Activated CD8-positive, alpha-beta memory T cell treated with anti-CD3 and anti-CD28 coated beads, Interleukin-2, amount 10 ng/mL, durations not matched to agents 7 days and 5 days (primary cell): ENCODE data around the gene XAB2. TPM values are rescaled to one million over a fixed set of nuclear protein-coding genes. Genes with fewer than 3 reads are reported as not detected.

ENCODE experiments used
- ATAC-seq: fragments of 150-1000 bp; cut with Tn5 transposase; one replicate; pipeline ENCODE4 v1.10.0; 2021; ENCODE audit warnings: moderate library complexity
- CTCF ChIA-PET: fragments of 350-600 bp; sonication (Branson Sonifier 250); formaldehyde crosslinking; loops from one replicate; lab custom pipeline; 2021; ENCODE audit warnings: antibody characterized with exemption; lab: Charles Lee
- DNase-seq: peaks from one replicate; pipeline ENCODE4 v3.0.0-alpha.2; 2020
- H3K27ac Mint-ChIP-seq: one replicate; pipeline ENCODE4 v1.8.0; 2021; ENCODE audit warnings: mild to moderate bottlenecking, mixed read lengths
- H3K27me3 Mint-ChIP-seq: one replicate; pipeline ENCODE4 v1.8.0; 2021; ENCODE audit warnings: mixed read lengths
- H3K36me3 Mint-ChIP-seq: one replicate; pipeline ENCODE4 v1.8.0; 2021; ENCODE audit warnings: mild to moderate bottlenecking, mixed read lengths
- H3K4me1 Mint-ChIP-seq: one replicate; pipeline ENCODE4 v1.8.0; 2021; ENCODE audit warnings: mixed read lengths
- H3K4me3 Mint-ChIP-seq: one replicate; pipeline ENCODE4 v1.8.0; 2021; ENCODE audit warnings: mild to moderate bottlenecking, moderate library complexity, mixed read lengths
- H3K9me3 Mint-ChIP-seq: one replicate; pipeline ENCODE4 v1.8.0; 2022; ENCODE audit warnings: low read depth, mixed read lengths
- total RNA-seq, 2 experiments: library from RNA; stranded (reverse); gene quantifications; one replicate each; pipeline ENCODE4 v1.2.3, GENCODE V29; 2021

Gene XAB2
- total RNA-seq, 2 experiments from 2014 or later = 43.7 to 51.5 TPM

DNA sequence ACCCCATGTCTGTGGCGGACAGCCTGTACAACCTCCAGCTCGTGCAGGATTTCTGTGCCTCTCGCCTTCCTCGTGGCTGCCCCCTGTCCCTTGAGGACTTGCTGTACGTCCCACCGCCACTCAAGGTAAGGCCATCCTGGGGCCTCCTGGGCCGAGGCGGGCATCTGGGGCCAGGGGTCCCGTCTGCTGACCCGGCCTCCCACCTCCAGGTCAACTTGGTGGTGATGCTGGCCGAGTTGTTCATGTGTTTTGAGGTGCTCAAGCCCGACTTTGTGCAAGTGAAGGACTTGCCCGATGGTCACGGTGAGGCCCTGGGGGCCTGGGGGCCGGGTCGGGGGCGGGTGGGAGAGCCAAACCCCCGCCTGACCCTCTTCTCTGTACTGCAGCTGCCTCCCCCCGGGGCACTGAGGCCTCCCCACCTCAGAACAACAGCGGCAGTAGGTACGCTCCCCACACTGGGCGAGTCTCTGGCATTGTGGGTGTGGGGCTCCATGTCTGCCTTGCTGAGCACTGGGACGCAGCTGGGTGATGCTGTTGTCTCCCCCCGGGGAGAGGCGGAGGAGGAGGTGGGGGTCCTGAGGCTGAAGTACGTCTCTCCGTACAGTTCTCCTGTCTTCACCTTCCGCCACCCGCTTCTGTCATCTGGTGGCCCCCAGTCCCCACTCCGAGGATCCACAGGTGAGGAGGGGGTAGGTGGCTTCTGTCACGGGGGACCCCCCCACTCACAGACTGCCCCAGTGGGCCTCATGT lies 18.7 kb downstream of the XAB2 start:
- H3K36me3 Mint-ChIP-seq = no peaks in the 10 kb centered on the region
- H3K4me3 Mint-ChIP-seq = no peak overlapping the region
- no peaks in the 10 kb centered on the region for H3K9me3 Mint-ChIP-seq
- CTCF ChIA-PET = no interaction called here
- no peak overlapping the region for H3K27ac Mint-ChIP-seq
- H3K4me1 Mint-ChIP-seq = no peaks in the 10 kb centered on the region
- H3K27me3 Mint-ChIP-seq = no peaks in the 10 kb centered on the region
- DNase-seq = no peak
- no peak for ATAC-seq

- Mint-ChIP-seq H3K36me3 (no peaks in the 10 kb centered on the region), H3K9me3 (no peaks in the 10 kb centered on the region), H3K4me1 (no peaks in the 10 kb centered on the region), H3K4me3 (no peak overlapping the region), H3K27me3 (no peaks in the 10 kb centered on the region), H3K27ac (no peak overlapping the region)
- DNase-seq (no peak), ATAC-seq (no peak)
- CTCF ChIA-PET = interaction anchor here (1.0 kb wide), 1 partner anchor 44 kb away, joined by 3 read pairs; no protein-coding TSS in a partner anchor
Observed at GRCh38 chr19:7607874-7608560, 21.3 kb downstream of the XAB2 start.

DNA sequence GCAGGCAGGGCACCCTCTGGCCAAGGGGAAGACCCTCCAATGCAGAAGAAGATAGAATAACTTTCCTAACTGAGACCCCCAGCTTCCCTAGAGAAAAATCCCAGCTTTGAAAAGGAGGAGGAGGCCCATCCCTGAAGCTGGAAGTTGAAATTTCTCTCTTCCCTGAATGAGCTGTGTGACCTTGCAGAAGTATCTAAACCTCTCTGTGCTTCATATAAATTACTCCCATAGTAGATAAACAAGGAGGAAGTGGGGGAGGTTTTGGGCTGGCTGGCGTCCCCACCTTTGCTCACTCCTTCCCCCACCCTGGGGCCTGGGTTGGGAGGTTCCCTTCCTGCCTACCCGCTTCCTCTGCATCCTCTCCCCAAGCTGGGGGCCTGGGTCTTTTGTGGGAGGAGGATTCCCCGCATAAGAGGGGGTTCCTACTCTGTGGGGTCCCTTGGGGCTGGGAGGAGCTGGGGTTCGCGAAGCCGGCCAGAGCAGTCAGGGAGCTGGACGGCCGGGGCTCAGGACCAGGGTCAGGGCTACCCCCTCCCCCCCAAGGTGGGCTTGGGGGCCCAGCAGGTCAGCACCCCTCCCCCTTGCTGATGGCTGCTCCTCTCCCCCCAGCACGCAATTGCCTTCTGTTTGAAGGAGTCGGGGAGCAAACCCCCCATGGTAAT lies 22.0 kb downstream of the XAB2 start:
- Mint-ChIP-seq H3K4me1 (no peaks in the 10 kb centered on the region), H3K36me3 (no peaks in the 10 kb centered on the region), H3K9me3 (no peaks in the 10 kb centered on the region), H3K27ac (no peak overlapping the region), H3K4me3 (no peak overlapping the region), H3K27me3 (no peaks in the 10 kb centered on the region)
- CTCF ChIA-PET = interaction anchor here (1.0 kb wide), 2 partner anchors 39 to 45 kb away, joined by 3 read pairs; no protein-coding TSS in a partner anchor
- DNase-seq (no peak), ATAC-seq (no peak)

DNA sequence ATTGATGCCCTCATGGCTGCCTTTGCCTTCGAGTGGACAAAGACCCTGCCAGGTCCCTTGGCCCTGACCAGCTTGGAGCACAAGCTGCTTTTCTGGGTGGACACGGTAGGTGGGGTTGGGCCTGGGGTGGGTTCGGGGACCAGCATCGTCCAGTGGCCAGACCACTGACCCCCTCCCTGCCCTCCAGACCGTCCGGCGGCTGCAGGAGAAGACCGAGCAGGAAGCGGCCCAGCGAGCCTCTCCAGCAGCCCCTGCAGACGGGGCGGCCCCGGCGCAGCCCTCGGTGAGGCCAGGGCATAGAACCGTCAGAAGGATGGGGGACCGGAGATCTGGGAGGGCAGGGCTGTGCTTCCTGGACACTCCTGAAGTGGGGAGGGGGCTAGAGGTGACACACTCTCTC lies 23.1 kb downstream of the XAB2 start:
- no peaks in the 10 kb centered on the region for H3K9me3 Mint-ChIP-seq
- H3K4me1 Mint-ChIP-seq = no peaks in the 10 kb centered on the region
- DNase-seq (no peak), ATAC-seq (no peak)
- CTCF ChIA-PET = no interaction called here
- no peaks in the 10 kb centered on the region for H3K36me3 Mint-ChIP-seq
- no peak overlapping the region for H3K27ac Mint-ChIP-seq
- no peak overlapping the region for H3K4me3 Mint-ChIP-seq
- H3K27me3 Mint-ChIP-seq = no peaks in the 10 kb centered on the region

- no peak overlapping the region for H3K4me3 Mint-ChIP-seq
- no peaks in the 10 kb centered on the region for H3K4me1 Mint-ChIP-seq
- CTCF ChIA-PET = interaction anchor here (0.9 to 1.1 kb wide), 2 partner anchors 8 to 75 kb away, joined by 3 read pairs; partner anchors contain the start of gene TRAPPC5
- DNase-seq (peak; percentile 61), ATAC-seq (peak; percentile 72)
- H3K27ac Mint-ChIP-seq = no peak overlapping the region
- H3K36me3 Mint-ChIP-seq = no peaks in the 10 kb centered on the region
- H3K9me3 Mint-ChIP-seq = no peaks in the 10 kb centered on the region
- no peaks in the 10 kb centered on the region for H3K27me3 Mint-ChIP-seq
Observed at GRCh38 chr19:7605490-7606222, 23.7 kb downstream of the XAB2 start.

- Mint-ChIP-seq H3K27ac (no peak overlapping the region), H3K36me3 (no peaks in the 10 kb centered on the region)
- CTCF ChIA-PET = interaction anchor here (1.0 kb wide), 1 partner anchor 35 kb away, joined by 3 read pairs; no protein-coding TSS in a partner anchor
Observed at GRCh38 chr19:7603919-7604318, 25.4 kb downstream of the XAB2 start.

DNA sequence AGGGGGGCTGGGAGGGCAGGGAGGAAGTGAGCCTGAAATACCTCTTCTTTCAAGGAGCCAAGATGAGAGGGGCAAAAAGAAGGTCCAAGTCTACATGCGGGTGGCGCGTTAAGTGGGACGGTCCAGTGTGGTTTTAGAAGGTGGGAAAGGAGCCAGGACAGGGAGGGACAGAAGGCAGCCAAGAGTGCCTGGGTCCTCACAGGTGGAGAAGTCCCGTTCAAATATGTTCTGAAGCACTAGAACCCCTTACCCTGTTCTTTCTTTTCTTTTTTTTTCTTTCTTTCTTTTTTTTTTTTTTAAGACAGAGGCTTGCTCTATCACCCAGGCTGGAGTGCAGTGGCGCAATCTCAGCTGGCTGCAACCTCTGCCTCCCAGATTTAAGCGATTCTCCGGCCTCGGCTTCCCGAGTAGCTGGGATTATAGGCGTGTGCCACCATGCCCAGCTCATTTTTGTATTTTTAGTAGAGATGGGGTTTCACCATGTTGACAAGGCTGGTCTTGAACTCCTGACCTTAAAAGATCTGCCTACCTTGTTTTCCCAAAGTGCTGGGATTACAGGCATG lies 26.3 kb downstream of the XAB2 start:
- DNase-seq = no peak
- Mint-ChIP-seq H3K4me1 (no peaks in the 10 kb centered on the region), H3K36me3 (no peaks in the 10 kb centered on the region), H3K9me3 (no peaks in the 10 kb centered on the region), H3K27me3 (peaks cover 3% of the 10 kb centered on the region), H3K27ac (no peak overlapping the region), H3K4me3 (no peak overlapping the region)
- CTCF ChIA-PET = no interaction called here
- no peak for ATAC-seq

More at GRCh38 chr19:7603919-7604318, 25.4 kb downstream of the XAB2 start:
- DNase-seq (no peak), ATAC-seq (no peak)
- Mint-ChIP-seq H3K4me1 (no peaks in the 10 kb centered on the region), H3K9me3 (no peaks in the 10 kb centered on the region), H3K4me3 (no peak overlapping the region), H3K27me3 (no peaks in the 10 kb centered on the region)

DNA sequence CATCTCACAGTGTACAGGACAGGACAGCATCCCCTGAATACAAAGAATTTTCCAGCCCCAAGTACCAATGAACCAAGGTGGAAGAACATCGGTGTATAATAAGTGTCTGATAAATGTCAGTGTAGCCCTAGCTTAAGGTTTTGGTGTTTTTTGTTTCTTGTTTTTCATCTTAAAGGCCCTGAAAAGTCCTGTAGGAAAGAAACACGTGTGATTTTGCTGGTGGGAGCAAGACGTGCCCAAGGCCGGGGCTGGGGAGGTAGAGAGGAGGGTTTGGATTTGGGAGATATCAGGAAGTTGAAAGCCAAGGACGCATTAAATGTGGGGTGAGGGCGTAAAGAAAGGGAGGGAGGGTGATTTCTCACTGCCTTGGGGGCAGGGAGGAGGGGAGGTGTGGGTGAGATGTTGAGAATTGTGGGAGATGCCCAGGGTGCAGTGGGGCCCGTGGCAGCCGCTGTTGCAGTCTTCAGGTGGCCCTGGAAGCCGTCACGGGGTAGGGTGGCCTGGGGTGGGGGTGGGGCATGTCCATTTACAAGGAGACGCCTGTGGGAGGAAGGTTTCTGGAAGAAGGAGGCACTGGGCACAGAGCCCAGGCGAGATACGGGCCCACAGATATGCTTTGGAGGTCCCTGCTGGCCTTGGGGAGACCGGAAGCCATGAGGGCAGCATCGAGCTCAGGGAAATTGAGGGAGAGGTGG lies 27.0 kb downstream of the XAB2 start:
- no peaks in the 10 kb centered on the region for H3K9me3 Mint-ChIP-seq
- H3K4me3 Mint-ChIP-seq = no peak overlapping the region
- H3K36me3 Mint-ChIP-seq = no peaks in the 10 kb centered on the region
- CTCF ChIA-PET = no interaction called here
- no peaks in the 10 kb centered on the region for H3K4me1 Mint-ChIP-seq
- ATAC-seq (no peak), DNase-seq (no peak)
- H3K27ac Mint-ChIP-seq = no peak overlapping the region
- H3K27me3 Mint-ChIP-seq = peaks cover 9% of the 10 kb centered on the region

GRCh38 chr19:7600721-7601120 lies 28.6 kb downstream of the XAB2 start:
- Mint-ChIP-seq H3K4me1 (no peaks in the 10 kb centered on the region), H3K9me3 (no peaks in the 10 kb centered on the region), H3K36me3 (no peaks in the 10 kb centered on the region), H3K4me3 (no peak overlapping the region), H3K27me3 (peaks cover 20% of the 10 kb centered on the region), H3K27ac (no peak overlapping the region)
- ATAC-seq (no peak), DNase-seq (no peak)
- CTCF ChIA-PET = no interaction called here

DNA sequence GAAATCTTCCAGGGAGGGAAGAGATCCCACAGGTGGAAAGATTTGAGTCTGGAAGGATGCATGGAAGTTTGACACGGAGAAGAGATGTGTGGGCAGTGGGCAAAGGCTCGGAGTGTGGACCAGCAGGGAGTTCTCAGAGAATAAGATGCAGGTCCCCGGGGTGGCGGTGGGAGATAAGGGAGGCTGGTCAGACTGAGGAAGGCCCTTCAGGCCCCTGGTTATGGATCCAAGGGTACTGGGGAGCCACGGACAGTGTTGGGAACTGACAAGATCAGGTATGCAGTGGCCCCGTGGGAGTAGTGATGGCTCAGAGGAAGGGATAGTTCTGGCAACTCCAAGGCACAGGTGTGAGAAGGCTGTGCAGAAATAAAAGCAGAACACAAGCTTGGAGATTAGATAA lies 31.2 kb downstream of the XAB2 start:
- H3K9me3 Mint-ChIP-seq = no peaks in the 10 kb centered on the region
- H3K4me3 Mint-ChIP-seq = no peak overlapping the region
- no peaks in the 10 kb centered on the region for H3K36me3 Mint-ChIP-seq
- H3K27me3 Mint-ChIP-seq = peaks cover 42% of the 10 kb centered on the region
- DNase-seq (no peak), ATAC-seq (no peak)
- H3K4me1 Mint-ChIP-seq = peaks cover 3% of the 10 kb centered on the region
- CTCF ChIA-PET = no interaction called here
- no peak overlapping the region for H3K27ac Mint-ChIP-seq

DNA sequence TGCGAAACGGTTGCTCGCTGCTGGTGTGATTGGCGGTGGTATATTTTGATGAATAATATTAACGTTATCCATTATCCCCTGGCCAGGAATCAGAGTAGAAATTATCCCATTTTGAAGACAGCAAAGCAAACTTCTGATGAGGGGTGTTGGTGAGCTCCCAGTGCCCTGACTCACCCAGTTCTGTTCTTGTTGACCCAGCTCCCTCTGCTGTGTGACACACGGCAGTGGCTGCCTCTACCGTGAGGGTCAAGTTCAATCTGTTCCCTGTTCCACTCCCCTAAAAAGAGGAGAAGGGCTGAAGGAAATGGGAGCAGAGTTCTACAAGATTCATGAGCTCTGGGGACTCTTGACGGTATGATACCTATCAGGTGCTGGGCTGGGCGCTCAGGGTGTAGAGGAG lies 31.7 kb downstream of the XAB2 start:
- CTCF ChIA-PET = interaction anchor here (1.3 kb wide), 1 partner anchor 8 kb away, joined by 3 read pairs; no protein-coding TSS in a partner anchor
- ATAC-seq = no peak
- no peak overlapping the region for H3K27ac Mint-ChIP-seq

DNA sequence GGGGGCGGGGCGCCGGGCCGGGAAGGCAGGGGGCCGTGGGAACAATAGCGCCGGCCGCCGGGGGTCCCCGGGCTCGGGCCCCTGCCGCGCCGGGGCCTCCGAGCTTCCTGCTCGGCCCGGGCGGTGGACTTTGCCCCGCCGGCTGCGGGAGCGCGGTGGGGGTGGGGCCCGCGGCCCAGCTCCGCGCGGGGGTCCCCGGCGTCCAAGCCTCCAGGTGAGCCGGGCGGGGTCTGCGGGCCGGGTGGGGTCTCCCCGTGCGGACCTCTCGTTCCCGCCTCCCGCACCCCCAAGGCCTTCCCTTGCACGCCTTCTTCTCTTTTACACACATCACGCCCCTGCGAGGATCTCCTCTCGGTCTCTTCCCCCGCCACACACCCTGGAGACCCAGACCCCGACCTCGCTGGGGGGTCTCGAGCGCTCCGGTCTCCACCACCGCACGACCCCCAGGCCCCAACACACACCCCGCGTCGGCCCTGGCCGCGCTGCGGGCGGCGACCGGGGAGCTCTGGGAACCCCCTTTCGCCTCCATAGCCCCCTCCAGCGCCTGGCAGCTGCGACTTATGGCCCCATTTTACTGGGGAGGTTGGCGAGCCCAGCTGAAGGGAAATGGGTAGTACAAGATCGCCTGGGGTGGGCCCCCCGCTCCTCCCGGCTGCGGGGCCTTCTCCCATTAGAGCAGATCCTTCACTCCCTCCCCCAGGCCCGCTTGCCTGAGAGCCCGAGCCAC lies 33.0 kb downstream of the XAB2 start:
- Mint-ChIP-seq H3K27ac (no peak overlapping the region), H3K4me1 (peaks cover 3% of the 10 kb centered on the region), H3K9me3 (no peaks in the 10 kb centered on the region), H3K27me3 (peaks cover 42% of the 10 kb centered on the region), H3K36me3 (no peaks in the 10 kb centered on the region), H3K4me3 (peak overlapping the region; percentile 40)
- CTCF ChIA-PET = interaction anchor here (1.0 to 1.3 kb wide), 3 partner anchors 9 to 220 kb away, joined by 3 to 7 read pairs (median 3); no protein-coding TSS in a partner anchor
- ATAC-seq (no peak), DNase-seq (no peak)

More for the DNA sequence above, 31.7 kb downstream of the XAB2 start:
- H3K27me3 Mint-ChIP-seq = peaks cover 42% of the 10 kb centered on the region
- H3K4me3 Mint-ChIP-seq = no peak overlapping the region
- DNase-seq = no peak
- H3K4me1 Mint-ChIP-seq = peaks cover 3% of the 10 kb centered on the region
- no peaks in the 10 kb centered on the region for H3K9me3 Mint-ChIP-seq
- H3K36me3 Mint-ChIP-seq = no peaks in the 10 kb centered on the region
